Stimulated activated CD8-positive, alpha-beta memory T cell treated with anti-CD3 and anti-CD28 coated beads, Interleukin-4, amount 100 ng/mL, for 4 hours (primary cell): ENCODE results near the gene FCRL5.

Experiments
- DNase-seq, 2 donors: peaks; one replicate each; pipeline ENCODE4 v3.0.0-alpha.2; 2020; ENCODE audit warnings: low read depth in 2 of 2, low spot score in 1 of 2

Gene FCRL5

DNA sequence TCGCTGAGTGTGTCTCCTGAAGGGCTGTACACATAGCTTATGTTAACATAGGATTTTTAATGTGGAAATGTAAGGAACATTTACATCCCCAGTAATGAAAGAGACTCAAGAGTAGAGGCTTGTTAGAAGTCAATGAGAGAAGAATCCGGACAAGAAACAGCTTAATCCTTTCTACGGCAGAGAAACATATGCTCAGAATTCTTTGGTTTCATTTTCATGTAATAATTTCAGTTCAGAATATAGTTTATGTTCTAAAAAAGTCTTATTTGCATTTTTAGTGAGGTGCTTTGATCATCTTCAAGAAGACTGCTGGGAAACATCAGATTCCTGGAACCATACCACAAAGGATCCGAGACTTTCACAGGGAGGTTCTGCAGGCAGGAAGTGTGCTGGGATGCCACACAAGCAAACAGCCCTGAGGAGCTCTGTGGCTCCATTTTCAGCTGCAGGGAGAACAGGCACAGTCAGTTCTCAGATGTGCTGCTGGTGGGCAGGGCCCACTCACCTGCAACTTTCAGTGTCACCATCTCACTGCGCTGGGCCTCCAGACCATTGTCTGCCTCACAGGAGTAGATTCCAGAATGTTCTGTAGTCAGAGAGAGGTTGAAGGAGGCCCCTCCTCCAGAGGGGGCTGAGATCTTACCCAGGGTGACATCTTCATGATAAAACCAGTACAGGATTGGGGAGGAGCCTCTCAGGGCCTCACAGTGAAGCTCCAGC is 28.4 kb downstream of the FCRL5 start:
- DNase-seq: no peak

DNA sequence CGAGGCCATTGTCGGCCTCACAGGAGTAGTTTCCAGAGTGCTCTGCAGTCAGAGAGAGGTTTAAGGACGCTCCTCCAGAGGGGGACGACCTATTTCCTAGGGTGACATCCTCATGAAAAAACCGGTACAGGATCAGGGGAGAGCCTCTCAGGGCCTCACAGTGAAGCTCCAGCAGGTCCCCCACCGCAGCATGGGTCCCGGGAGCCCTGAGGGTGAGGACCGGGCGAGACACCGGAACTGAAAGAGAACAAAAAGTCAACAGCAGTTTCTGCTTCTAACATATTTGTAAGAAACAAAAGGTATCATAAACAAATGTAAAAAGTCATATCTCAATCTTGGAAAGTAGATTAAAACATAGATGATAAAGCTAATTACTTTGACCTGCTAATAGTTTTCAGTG is 31.3 kb downstream of the FCRL5 start:
- no peak for DNase-seq

- no peak for DNase-seq
Observed at GRCh38 chr1:157520386-157520935, 31.9 kb downstream of the FCRL5 start.

- no peak for DNase-seq
Observed at GRCh38 chr1:157519451-157519850, 32.9 kb downstream of the FCRL5 start.

- DNase-seq: no peak
Observed at GRCh38 chr1:157517016-157517415, 35.3 kb downstream of the FCRL5 start.

DNA sequence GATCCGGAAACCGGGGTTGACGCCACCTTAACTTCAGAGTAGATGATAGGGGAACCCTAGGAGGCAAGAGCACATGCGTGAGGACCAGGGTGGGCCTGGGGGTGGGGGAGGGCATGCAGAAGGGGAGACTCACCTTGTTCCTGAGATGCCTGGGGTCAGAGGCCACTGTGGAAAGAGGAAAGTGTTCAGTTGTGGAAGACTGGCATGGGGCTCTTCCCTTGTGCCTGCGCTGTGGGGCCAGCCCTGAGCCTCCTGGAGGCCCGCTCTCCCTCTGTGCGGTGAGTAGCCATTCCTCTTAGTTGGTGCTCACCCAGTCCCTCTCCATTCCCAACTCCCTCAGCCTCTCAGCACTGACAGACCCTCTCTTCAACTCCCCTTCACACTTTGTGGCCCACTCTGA is 36.6 kb downstream of the FCRL5 start:
- DNase-seq: no peak

GRCh38 chr1:157515141-157515540 is 37.2 kb downstream of the FCRL5 start:
- no peak for DNase-seq

DNA sequence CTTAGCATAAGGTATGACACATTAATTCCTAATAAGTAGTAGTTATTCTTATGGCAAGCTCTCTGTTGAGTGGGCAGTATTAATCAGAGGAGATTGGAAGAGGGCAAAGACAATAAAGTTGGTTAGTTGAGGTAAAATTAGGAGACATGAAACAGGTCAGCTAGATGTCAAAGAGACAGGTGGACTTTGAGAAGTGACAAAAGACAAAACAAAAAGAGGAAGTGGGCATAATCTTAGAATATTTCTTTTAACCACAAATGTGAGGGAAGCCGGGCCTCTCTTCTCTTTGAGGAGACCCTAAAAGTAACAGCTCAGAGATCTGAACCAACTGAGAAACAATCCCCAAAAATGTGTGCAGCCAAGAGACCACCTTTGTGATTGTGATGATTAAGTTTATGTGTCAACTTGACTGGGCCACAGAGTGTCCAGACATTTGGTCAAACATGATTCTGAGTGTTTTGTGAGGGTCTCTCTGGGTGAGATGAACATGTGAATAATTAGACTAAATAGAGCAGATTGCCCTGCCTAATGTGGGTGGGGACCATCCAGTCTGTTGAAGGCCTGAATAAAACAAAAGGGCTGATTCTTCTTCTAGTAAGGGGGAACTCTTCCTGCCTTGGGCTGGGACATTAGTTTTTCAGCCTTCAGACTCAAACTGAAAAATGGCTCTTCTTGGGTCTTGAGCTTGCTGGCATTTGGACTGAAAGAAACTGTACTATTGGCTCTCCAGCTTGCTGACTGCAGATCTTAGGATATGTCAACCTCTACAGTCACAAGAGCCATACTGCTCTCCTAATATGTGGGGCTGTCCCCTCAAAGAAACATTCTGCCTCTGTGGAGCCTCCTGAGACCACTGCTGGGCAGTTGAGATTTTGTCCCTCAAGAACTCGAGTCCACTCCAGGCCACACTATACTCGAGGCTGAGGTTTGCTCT is 40.0 kb downstream of the FCRL5 start:
- no peak for DNase-seq

DNA sequence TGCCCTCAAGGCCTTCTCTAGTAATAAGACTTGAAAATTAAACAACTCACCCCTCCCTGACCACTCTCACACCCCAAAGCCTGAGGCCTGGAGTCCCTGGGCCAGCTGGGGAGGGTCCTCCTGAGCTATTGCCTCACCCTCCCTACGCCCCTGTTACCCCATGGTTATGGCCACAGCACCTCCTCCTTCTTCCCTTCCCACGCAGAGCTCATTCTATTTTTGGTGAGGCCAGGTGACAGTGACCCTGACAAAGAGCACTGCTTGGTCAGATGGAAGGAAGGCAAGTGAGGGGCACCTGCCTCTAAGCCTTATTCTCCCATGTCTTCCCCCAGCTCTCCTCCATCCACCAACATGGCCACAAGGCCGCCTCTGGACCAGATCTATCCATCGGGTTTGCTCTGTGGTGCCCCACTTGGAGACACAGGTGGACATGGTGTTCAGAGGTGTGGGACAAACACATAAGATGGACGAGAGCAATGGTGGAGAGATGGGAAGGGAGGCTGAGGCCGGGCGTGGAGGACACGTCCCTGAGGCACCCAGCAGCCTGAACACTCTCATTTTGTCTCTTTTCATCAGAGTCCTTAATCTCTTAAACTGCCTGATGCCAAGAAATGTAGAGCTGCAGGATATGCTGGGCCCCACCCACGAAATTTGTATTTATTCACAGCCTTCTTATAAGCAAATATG is 42.6 kb downstream of the FCRL5 start:
- no peak for DNase-seq

DNA sequence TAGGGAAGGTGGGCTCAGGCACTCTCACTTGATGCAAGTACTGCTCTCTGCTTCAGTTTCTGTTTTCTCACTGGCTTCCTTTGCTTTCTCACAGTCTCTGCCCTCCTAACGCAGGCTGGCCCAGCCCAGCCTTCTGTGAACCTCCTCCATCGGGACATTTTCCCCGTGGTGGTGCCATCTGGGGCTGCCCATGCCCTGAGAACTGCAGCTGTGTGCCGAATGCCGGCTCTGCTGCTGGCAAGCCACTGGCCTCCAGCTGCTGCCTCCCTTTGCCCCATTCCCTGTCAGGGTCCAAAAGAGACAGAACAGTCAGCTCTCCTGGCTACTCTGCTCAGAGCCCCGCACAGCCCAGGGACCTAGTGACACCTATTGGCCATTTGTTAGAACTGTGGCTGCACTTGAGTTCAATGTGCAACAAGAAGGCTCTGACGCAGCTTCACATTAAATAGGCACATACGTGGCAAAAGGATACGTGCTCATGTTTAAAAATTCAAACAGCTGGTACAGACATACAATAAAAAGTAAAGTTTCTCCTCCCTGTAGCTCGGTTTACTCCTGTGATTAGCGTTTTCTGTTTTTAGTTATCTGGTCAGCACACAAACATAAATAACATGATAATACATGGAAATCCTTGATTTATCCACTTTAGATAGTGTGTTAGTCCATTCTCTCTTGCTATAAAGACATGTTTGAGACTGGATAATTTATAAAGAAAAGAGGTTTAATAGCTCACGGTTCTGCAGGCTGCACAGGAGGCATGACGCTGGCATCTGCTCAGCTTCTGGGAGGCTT is 46.6 kb downstream of the FCRL5 start:
- no peak for DNase-seq

GRCh38 chr1:157504646-157505045 is 47.7 kb downstream of the FCRL5 start:
- DNase-seq: no peak

DNA sequence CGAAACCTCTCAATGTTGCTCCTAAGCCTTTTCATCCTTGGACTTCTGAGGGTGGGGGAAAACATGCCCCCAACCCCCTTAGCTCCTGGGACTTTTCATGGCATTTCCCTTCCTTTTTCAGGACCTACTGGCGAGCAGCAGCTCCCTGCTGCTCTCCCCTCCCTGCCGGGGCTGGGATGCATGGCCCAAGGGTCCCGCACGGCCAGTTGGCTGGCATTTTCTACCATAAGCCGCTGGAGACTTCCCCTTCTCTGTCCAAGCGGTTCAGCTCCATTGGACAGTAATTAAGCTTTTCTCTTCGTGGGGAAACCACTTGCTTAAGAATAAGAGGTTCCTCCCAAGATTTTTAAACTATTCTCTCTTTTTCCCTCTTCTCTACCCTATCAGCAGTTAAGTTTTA is 52.8 kb downstream of the FCRL5 start:
- DNase-seq: no peak

- DNase-seq: no peak
Observed at GRCh38 chr1:157498736-157499090, 53.6 kb downstream of the FCRL5 start.

- no peak for DNase-seq
Observed at GRCh38 chr1:157497987-157498735, 54.2 kb downstream of the FCRL5 start.

- no peak for DNase-seq
Observed at GRCh38 chr1:157497284-157497683, 55.0 kb downstream of the FCRL5 start.

DNA sequence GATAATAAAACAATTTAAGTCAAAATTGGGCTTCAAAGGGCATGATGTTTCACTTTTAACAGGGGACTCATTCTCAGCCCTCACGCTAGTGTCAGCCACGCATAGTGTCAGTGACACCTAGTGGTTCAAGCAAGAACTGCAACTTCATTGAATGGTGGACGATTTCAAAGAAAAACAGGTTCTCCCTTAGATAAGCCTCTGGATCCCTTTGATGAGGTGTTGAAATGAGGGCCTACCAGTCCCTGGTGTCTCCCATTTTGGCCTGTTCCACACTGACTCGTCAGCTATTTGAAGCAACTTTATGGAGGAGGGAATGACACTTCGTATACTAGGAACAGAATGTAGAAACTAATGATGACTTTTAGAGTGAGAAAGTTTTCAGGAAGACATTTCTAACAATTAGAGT is 56.2 kb downstream of the FCRL5 start:
- DNase-seq: no peak

DNA sequence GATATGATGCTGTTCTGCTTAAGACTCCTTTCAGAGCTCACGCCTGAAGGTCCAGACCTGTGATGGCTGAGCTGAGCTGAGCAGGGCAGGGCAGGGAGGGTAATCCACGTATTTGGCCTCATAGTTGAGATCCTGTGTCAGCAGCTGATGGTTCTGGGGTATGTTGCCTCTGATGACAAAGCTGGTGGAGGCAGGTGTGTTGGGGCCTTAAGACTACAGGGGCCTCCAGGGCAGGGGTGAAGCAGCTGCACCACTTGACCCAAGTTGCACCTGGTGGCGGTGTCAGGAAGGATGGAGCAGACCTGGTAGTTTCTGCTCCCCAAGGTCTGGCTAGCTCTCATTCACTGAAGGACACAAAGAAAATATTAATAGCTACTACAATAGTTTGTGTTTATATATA is 57.0 kb downstream of the FCRL5 start:
- DNase-seq: no peak

- no peak for DNase-seq
Observed at GRCh38 chr1:157494093-157494492, 58.2 kb downstream of the FCRL5 start.

GRCh38 chr1:157490467-157491165 is 61.7 kb downstream of the FCRL5 start:
- peak in 1 of 2 donors; percentile 21 for DNase-seq
